Endothelial cell of umbilical vein (primary cell): ENCODE data around the gene OPTN. TPM values are rescaled to one million over a fixed set of nuclear protein-coding genes. Genes with fewer than 3 reads are reported as not detected.

Source experiments
- BruUV-seq: library from RNA; stranded (reverse); fragments of 400-500 nt; replicated peaks from 2 replicates; lab custom pipeline; 2021; lab: Mats Ljungman, UMichigan
- CTCF ChIA-PET: fragments of 300-600, 350-600 bp; sonication (Branson Sonifier 250); formaldehyde crosslinking; loops from one replicate; lab custom pipeline; 2021; ENCODE audit warnings: antibody characterized with exemption, inconsistent platforms; lab: Charles Lee
- POLR2A ChIA-PET: fragments of 300-600, 350-600 bp; sonication (Branson Sonifier 250); formaldehyde crosslinking; loops from one replicate; lab custom pipeline; 2021; ENCODE audit warnings: antibody characterized with exemption, inconsistent platforms; lab: Charles Lee
- DNase-seq: peaks from one replicate; pipeline ENCODE4 v3.0.0-alpha.2; 2011; ENCODE audit warnings: low read depth, low spot score
- FAIRE-seq: peaks from 2 replicates; lab custom pipeline; 2011; peaks lifted over from hg19 to GRCh38; lab: Jason Lieb, UNC
- H2AFZ ChIP-seq: 2 replicates; pipeline ENCODE4 v1.6.0; 2012; ENCODE audit warnings: low read depth, low read length, control low read depth, inconsistent platforms
- H3K27ac ChIP-seq: 2 replicates; pipeline ENCODE4 v1.5.1; 2011; ENCODE audit warnings: low read depth, mild to moderate bottlenecking, control low read depth, low read length, moderate library complexity; ENCODE audit not compliant: insufficient read depth
- H3K27me3 ChIP-seq, 2 experiments: 2 replicates each; pipeline versions ENCODE4 v1.6.0 to v1.6.1; 2011; ENCODE audit warnings: low read length in 2 of 2, mixed read lengths in 1 of 2; ENCODE audit not compliant: control insufficient read depth in 2 of 2, insufficient read depth in 2 of 2
- H3K36me3 ChIP-seq, 2 experiments: 2 replicates in 1 of 2; 3 replicates in 1 of 2; pipeline ENCODE4 v1.5.1; 2011; ENCODE audit warnings: low read length in 2 of 2, mild to moderate bottlenecking in 1 of 2, moderate library complexity in 1 of 2; ENCODE audit not compliant: control insufficient read depth in 2 of 2, insufficient read depth in 2 of 2; ENCODE audit errors: extremely low read depth in 1 of 2
- H3K4me1 ChIP-seq: 3 replicates; pipeline ENCODE4 v1.5.1; 2011; ENCODE audit warnings: mild to moderate bottlenecking, low read length; ENCODE audit not compliant: control insufficient read depth, insufficient read depth; ENCODE audit errors: extremely low read depth
- H3K4me2 ChIP-seq: 2 replicates; pipeline ENCODE4 v1.6.1; 2011; ENCODE audit warnings: low read length, control low read depth, mixed read lengths; ENCODE audit not compliant: insufficient read depth
- H3K4me3 ChIP-seq, 3 experiments: fragments of 200-600 bp in 1 of 3; sonication (generic), shearing (Covaris generic) in 1 of 3; replicated peaks in 1 of 3; 2 replicates each; pipeline ENCODE4 v1.5.1; 2011 to 2016; ENCODE audit warnings: control low read depth in 3 of 3, low read length in 3 of 3, mild to moderate bottlenecking in 2 of 3, inconsistent platforms in 1 of 3, low read depth in 1 of 3, moderate library complexity in 1 of 3; ENCODE audit not compliant: insufficient read depth in 1 of 3
- H3K79me2 ChIP-seq: 2 replicates; pipeline ENCODE4 v1.6.0; 2012; ENCODE audit warnings: low read length, inconsistent platforms; ENCODE audit not compliant: control insufficient read depth, insufficient read depth
- H3K9ac ChIP-seq: replicated peaks from 2 replicates; pipeline ENCODE3; 2011; ENCODE audit warnings: low read length, control low read depth; ENCODE audit not compliant: insufficient read depth; ENCODE audit errors: extremely low read depth
- H3K9me1 ChIP-seq: replicated peaks from 3 replicates; pipeline ENCODE4 v1.6.0; 2011; ENCODE audit warnings: mild to moderate bottlenecking, low read length; ENCODE audit not compliant: control insufficient read depth, insufficient read depth; ENCODE audit errors: extremely low read depth
- H3K9me3 ChIP-seq: replicated peaks from 2 replicates; pipeline ENCODE4 v1.5.1; 2012; ENCODE audit warnings: low read length, inconsistent platforms; ENCODE audit not compliant: control insufficient read depth, insufficient read depth
- H4K20me1 ChIP-seq: replicated peaks from 2 replicates; pipeline ENCODE3; 2011; ENCODE audit warnings: mild to moderate bottlenecking, low read length; ENCODE audit not compliant: control insufficient read depth, insufficient read depth; ENCODE audit errors: extremely low read depth
- CTCF ChIP-seq, 2 donors: IDR thresholded peaks; 1 replicate in 1 of 2; 2 replicates in 1 of 2; pipeline ENCODE4 v1.5.1; 2011; ENCODE audit warnings: low read length in 2 of 2, mild to moderate bottlenecking in 2 of 2, moderate library complexity in 2 of 2, control low read depth in 1 of 2, inconsistent platforms in 1 of 2, low read depth in 1 of 2; ENCODE audit not compliant: insufficient read depth in 1 of 2; ENCODE audit errors: extremely low read depth in 1 of 2
- EZH2 ChIP-seq: IDR thresholded peaks from 2 replicates; pipeline ENCODE4 v1.6.1; 2012; ENCODE audit warnings: borderline replicate concordance, low read depth, mild to moderate bottlenecking, moderate library complexity, low read length, inconsistent platforms; ENCODE audit not compliant: severe bottlenecking
- FOS ChIP-seq: IDR thresholded peaks from 2 replicates; pipeline ENCODE4 v1.6.1; 2011; ENCODE audit warnings: mild to moderate bottlenecking, low read length, moderate library complexity, borderline replicate concordance; ENCODE audit not compliant: insufficient read depth
- MAX ChIP-seq: IDR thresholded peaks from 2 replicates; pipeline ENCODE4 v1.6.1; 2011; ENCODE audit not compliant: insufficient read depth, insufficient read length
- MYC ChIP-seq: IDR thresholded peaks from one replicate; pipeline ENCODE4 v1.6.1; 2011; ENCODE audit warnings: mild to moderate bottlenecking, low read depth, low read length
- POLR2AphosphoS5 ChIP-seq: IDR thresholded peaks from 2 replicates; pipeline ENCODE4 v1.6.1; 2012; ENCODE audit warnings: low read depth, mild to moderate bottlenecking, control low read depth, low read length, moderate library complexity; ENCODE audit not compliant: insufficient read depth
- dilution Hi-C: fragments of 300-500 bp; cut with MboI; formaldehyde crosslinking; loops from one replicate; pipeline ENCODE4 v1.15.0; 2019; ENCODE audit warnings: low sequenced_read_pairs; ENCODE audit not compliant: extremely low pct_ligation_motif_present
- intact Hi-C: fragments of 100-400 bp; cut with micrococcal nuclease; formaldehyde crosslinking; loops from one replicate; pipeline ENCODE4 v1.10.0; 2022
- polyA plus RNA-seq, 4 experiments: library from polyadenylated mRNA; depleted of rRNA in 3 of 4; stranded (reverse) in 3 of 4; unstranded in 1 of 4; fragments of >200 nt; gene quantifications; 2 replicates each; pipeline versions ENCODE4 v1.2.1 to v1.2.3, GENCODE V29; 2011 to 2012; ENCODE audit warnings: missing spikeins in 1 of 4
- total RNA-seq: library from RNA; stranded (reverse); gene quantifications from 2 replicates; pipeline ENCODE4 v1.2.3, GENCODE V29; 2021

OPTN gene
- total and polyA plus RNA-seq, 2 donors (not counting 3 experiments of a cell fraction or from before 2014, with no cell fraction given): 22.7 to 94.2 TPM

GRCh38 chr10:13091801-13092200, 8.2 kb upstream of the OPTN start:
- FAIRE-seq: no peak
- H3K79me2 ChIP-seq: no peaks in the 10 kb centered on the region
- DNase-seq: no peak
- BruUV-seq: no TSS peak
- H3K9me3 ChIP-seq: no peaks in the 10 kb centered on the region
- intact Hi-C loops: no loop called here
- H3K4me3 ChIP-seq: no peak overlapping the region
- no peak overlapping the region for H2AFZ ChIP-seq
- H3K9me1 ChIP-seq: no peaks in the 10 kb centered on the region
- no peak for TF ChIP-seq CTCF (IDR thresholded peaks at IDR 0.05; ENCODE audit: extremely low read depth in 1 of 2, insufficient read depth in 1 of 2, low read depth in 1 of 2, low read length in 2 of 2)
- TF ChIP-seq POLR2AphosphoS5: no peak
- TF ChIP-seq FOS: no peak
- no peak for TF ChIP-seq MYC
- no peak for TF ChIP-seq EZH2
- TF ChIP-seq MAX: no peak
- dilution Hi-C loops: no loop called here
- ChIA-PET CTCF (no interaction called here), POLR2A (no interaction called here)
- H3K36me3 ChIP-seq: no peaks in the 10 kb centered on the region
- H3K9ac ChIP-seq: no peak overlapping the region
- H3K27ac ChIP-seq: no peak overlapping the region
- H4K20me1 ChIP-seq: no peaks in the 10 kb centered on the region
- H3K4me1 ChIP-seq: no peaks in the 10 kb centered on the region
- peaks cover 0 to 2% of the 10 kb centered on the region in 2 experiments for H3K27me3 ChIP-seq
- H3K4me2 ChIP-seq: no peak overlapping the region
